Measurements from ENCODE around the gene KIF5B.
"Not testable (repeated sequence)": the region's sequence is repeated elsewhere in the genome, so short reads cannot be mapped to it uniquely, and the experiment has no call there.

KIF5B gene

DNA sequence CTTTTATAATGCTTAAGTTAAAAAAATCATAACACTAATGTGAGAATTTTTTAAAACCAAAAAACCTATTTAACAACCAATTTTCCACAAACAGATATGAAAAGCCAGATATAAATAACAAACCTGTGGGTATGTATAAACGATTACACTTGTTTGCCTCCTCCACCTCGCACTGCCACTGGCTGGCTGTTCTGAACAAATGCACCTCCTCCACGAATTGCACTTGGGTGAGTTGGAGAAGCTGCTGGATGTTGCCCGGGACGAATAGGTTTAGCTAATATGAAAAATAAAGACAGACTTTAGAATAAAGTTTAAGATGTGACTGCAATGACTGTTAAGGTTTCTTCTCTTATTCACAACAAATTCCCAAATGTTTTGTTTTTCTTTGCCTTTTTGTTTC, 40.8 kb downstream of the KIF5B start:
- no peak for DNase-seq (ENCODE audit: low read depth, low spot score)

DNA sequence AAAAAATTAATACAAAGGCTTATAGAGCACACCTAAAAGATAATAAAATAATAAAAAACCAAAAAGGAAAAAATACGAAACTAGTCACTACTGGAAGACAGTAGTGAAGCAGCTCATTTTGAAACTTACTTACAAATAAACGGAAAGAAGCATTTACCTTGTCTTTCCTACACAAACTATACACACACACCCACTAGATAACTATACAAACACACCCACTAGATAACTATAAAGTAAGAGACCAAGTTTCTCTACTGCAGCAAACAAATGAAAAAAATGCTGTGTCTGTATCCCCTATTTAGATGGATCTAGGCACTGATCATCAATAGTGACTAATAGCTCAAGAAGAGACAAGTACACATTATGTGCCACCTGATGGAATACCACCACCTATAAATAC, 49.2 kb downstream of the KIF5B start:
- no peak for DNase-seq (ENCODE audit: low read depth, low spot score)

DNA sequence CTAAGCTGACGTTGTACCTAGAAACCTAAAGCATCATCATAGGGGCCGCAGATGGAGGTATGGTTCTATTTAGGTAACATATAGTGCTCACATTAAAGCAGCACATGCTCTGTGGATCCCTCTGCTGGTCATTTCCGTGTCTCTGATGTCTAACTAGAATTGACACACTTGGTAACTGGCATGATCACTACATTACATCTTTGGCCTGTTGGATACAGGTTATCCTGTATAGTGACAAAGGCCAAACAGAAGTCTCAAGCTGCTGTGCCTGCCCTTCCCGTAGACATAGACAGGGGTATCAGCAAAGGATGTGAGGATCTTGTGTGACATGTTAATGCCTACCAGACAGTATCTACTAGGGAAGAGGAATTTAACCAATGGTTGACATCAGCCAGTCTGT, 51.2 kb downstream of the KIF5B start:
- DNase-seq (ENCODE audit: low read depth, low spot score), result peak; percentile 6

DNA sequence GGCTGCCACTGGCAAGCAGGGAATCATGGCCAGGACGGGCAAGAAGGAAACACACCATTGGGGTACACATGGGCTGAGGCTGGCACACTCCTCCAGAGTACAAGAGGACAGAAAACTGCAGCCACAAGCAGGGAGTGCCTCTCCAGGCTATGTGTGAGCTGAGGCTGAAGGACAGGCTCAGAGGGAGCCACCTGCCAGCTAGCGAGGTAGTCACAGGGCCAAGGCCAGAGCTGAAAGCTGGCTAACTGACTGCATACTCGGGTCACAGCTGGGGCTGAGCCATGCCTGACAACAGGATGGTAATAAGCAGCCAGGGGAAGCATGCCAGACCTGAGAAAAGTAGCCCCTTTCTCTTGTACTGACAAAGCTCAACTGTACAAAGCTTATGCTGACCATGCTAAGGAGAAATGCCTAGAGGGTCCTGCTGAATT, 52.0 kb downstream of the KIF5B start:
- no peak for DNase-seq (ENCODE audit: low read depth, low spot score)

DNA sequence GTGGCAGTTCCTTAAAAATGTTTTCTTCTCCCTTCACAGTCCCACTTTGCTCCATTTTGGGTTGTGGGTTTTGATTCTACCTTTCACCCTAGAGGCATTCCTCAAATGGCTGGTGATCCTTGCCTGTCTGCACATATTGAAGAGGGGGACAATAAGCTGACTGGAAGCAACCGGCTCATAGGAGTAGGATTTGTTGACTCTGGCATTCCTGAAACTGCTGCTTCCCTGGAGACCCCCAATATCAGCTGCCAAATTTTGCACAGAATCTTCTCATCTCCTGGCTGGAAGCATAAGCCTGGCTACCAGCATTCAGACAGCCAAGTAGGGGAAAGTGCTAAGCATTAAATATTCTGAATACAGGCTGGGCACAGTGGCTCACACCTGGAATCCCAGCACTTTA, 53.7 kb downstream of the KIF5B start:
- no peak for DNase-seq (ENCODE audit: low read depth, low spot score)

DNA sequence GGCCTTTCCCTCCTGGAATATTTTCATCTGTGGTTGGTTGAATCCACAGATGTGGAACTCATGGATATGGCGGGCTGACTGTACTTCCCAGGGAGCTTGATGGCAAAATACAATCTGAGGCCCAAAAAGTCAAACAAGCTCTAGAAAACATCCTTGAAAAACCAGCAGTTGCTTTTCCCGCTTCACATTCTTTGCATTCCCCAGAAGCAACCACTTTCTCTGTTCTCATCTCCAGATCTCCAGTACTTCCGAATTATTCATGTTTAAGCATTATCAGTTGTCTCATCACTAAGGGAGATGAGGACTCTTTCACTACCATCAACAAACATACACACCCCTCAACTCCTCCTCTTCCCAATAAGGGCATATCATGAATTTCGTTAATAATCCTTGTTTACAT, 55.3 kb downstream of the KIF5B start:
- DNase-seq (ENCODE audit: low read depth, low spot score), result no peak

DNA sequence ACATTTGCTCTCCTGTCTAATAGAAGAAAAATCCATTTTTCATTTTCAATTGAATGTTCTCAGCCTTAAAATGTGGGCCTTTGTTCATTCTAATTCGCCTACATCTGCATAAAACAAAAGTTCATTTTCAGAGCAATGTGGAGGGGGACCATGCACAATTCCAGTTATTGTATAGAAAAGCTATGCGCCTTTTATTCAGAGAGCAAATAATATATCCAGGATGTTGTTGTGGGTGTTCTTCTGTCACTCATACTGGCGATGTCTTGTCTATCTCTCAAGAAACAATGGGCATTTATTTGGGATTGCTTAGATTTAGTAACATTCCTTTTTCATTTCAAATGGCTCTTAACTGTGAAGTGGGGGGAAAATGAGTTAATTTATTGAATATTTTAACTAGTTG, 56.4 kb downstream of the KIF5B start:
- DNase-seq (ENCODE audit: low read depth, low spot score), result no peak

DNA sequence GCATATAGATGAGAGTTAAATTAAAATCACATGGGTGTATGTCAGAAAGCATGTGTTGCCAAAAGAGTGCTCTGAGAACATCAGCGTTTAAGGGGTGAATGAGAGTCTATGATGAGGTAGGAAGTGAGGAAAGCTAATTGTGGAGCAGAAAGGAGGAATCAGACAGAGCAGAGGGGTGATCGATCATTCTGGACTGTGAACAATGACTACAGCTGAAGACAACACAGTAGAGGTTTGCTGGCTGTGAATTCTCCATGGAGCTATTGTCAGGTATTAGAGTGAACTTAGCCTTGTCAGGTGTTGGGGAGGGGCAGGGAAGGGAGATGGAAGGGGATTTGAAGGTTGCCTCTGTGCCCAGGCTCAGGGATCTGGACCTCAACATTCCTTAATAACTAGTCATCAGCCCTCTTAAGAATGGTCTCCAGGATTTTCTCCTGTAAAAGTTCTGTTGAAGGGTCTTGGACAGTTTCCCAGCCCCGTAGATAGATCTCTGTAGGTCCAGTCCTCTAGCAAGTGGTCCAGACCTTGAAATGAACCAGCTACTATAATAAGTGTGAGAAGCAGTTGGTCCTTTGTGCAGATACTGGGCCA, 57.1 kb downstream of the KIF5B start:
- no peak for DNase-seq (ENCODE audit: low read depth, low spot score)

DNA sequence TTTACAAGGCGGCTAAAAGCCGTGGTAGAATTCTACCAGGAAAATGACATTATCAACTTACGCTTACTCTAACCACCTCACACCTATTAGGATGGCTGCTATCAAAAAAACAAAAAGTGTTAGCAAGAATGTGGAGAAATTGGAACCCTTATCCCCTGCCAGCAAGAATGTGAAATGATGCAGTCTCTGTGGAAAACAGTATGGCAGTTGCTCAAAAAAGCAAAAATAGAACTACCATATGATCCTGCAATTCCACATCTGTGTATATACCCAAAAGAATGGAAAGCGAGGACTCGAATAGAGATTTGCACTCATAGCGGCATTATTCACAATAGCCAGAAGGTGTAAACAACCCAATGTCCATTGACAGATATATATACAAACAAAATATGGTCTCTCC, 61.3 kb downstream of the KIF5B start:
- DNase-seq (ENCODE audit: low read depth, low spot score), result no peak

DNA sequence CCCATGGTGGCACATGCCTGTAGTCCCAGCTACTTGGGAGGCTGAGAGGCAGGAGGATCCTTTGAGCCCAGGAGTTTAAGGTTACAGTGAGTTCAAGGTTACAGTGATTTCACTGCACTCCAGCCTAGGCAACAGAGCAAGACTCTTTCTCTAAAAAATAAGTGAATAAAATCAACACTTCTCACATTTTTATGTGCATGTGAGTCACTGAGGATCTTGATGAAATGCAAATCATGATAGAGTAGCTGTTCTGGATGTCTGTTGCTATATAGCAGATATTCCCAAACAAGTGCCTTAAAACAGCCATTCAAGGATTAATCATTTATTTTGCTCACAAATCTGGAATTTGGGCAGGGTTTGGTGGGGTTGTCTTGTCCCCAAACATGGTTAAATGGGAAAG, 65.3 kb downstream of the KIF5B start:
- no peak for DNase-seq (ENCODE audit: low read depth, low spot score)

DNA sequence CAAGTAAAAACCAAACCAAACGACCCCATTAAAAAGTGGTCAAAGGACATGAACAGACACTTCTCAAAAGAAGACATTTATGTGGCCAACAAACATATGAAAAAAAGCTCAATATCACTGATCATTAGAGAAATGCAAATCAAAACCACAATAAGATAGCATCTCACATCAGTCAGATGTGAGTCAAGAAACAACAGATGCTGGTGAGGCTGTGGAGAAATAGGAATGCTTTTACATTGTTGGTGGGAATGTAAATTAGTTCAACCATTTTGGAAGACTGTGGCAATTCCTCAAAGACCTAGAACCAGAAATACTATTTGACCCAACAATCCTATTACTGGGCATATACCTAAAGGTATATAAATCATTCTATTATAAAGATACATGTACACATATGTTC, 68.4 kb downstream of the KIF5B start:
- DNase-seq (ENCODE audit: low read depth, low spot score), result not testable (repeated sequence)

DNA sequence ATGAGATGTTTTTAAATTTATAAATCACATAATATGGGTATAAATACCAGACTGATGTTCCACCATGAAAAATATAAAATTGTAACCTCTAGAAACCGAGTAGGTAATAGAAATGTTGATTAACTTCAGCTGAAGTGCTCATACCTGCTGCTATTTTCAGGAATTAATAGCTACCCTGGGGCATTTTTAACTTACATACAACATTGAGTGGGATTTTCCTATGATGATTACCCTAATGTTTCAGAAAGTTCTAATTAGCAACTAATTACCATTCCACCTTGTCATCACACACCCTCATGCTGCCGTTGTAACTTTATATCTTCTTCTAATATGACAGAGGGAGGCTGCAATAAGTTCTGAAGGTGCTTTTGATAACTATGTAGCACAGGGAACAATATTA, 74.1 kb downstream of the KIF5B start:
- no peak for DNase-seq (ENCODE audit: low read depth, low spot score)

DNA sequence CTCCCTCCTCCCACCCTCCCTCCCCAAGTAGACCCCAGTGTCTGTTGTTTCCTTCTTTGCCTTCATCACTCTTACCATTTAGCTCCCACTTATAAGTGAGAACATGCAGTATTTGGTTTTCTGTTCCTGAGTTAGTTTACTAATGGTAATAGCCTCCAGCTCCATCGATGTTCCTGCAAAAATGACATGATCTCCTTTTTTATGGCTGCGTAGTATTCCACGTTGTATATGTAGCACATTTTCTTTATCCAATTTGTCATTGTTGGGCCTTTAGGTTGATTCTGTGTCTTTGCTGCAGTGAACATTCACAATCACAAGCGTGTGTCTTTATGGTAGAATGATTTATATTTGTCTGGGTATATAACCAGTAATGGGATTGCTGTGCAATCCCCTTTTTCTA, 75.8 kb downstream of the KIF5B start:
- no peak for DNase-seq (ENCODE audit: low read depth, low spot score)

DNA sequence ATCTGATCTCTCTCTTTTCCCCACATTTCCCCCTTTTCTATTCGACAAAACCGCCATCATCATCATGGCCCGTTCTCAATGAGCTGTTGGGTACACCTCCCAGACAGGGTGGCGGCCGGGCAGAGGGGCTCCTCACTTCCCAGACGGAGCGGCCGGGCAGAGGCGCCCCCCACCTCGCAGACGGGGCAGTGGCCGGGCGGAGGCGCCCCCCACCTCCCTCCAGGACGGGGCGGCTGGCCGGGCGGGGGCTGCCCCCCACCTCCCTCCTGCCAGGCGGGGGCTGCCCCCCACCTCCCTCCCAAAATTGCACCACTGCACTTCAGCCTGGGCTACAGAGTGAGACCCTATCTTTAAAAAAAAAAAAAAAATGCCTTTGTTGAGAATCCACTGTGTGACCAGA, 77.2 kb downstream of the KIF5B start:
- not testable (repeated sequence) for DNase-seq (ENCODE audit: low read depth, low spot score)

DNA sequence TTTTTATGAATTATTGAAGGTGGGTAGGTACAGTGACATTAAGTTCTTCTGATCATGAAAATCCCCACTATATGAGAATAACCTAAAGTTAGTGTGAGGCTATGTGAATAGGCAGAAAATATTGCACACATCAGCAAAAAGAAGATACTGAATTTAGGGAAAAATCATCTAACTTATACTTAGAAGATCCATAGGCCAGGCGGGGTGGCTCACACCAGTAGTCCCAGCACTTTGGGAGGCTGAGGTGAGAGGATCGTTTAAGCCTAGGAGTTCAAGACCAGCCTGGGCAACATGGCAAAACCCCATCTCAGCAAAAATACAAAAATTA, 78.1 kb downstream of the KIF5B start:
- DNase-seq (ENCODE audit: low read depth, low spot score), result no peak

DNA sequence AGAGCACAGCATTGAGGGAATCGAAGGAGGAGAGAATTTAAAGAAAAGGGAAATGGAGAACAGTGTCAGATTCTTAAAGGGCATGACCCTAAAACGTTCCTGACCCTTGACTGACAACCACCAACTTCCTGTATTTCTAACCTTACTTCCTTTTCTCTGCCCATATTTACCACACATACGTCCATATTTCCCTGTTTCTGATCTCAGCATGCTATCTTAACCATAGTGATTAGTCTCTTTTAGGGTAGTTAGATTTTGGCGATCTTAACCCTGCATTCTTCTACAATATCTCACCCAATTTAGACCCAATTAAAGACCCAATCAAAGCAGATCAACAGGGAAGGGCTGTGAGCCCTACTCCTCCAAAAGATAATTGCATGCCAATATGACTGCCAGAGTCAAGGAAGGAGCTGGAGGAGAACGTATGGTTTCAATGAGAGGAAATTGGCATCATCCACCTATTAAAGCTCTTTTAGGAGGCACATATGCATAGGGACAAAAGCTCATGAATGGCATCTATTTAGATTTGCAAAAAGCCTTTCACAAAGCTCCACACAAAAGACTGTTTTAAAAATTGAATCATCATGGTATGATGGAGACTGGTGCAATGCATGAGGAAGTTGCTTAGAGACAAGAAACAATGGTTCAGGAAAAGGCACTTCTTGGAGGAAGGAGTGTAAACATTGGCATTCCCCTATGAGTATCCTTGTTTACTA, 78.6 kb downstream of the KIF5B start:
- DNase-seq (ENCODE audit: low read depth, low spot score), result no peak

DNA sequence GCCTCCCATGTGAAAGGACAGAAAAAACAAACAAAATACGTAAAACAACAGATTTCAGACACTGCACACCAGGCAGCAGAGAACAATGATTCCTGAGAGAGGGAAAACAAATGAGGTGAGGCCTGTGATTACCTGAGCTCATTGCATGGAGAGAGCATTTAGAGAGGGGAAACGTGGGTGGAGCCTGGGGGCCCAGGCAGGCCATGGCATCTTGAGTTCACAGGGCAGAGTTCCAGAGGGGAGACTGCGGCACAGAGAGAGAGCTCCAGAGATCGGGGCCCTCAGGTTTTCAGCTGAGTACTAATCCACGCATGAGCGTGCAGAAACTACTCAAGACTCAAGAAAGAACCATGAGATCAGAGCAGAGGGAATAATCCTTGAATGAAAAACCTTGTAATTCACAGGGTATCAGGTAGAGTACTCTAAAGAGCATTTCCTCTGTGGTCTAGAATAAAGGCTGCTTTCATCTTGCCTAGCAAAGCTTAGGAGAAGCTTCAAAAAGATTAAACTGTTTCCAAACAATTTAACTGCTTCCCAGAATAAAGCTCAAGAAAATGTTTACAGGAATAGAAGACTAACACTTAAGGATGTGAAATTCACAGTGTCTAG, 81.0 kb downstream of the KIF5B start:
- no peak for DNase-seq (ENCODE audit: low read depth, low spot score)

DNA sequence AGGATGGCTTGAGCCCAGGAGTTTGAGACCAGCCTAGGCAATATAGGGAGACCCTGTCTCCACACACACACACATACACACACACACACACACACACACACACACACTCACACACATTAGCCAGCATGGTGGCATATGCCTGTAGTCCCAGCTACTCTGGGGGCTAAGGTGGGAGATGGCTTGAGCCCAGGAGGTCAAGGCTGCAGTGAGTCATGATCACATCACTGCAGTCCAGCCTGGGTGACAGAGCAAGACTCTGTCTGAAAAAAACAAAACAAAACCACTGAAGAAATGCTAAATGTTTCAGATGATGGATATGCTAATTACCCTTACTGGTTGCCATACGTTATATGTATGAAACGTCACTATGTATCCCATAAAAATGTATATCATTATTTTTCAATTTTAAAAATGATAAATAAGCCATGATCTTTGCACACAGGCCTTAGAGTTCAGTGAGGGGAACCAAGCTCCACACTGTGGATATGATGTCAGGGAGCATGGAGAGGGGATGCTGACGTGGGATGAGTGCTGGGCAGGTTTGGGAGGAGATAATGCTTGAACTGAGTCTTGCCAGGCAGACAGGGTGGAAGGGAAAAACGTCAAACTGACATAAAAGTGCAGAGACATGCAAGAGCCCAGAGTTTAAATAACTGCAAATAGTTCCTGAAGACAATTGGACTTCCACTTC, 81.6 kb downstream of the KIF5B start:
- DNase-seq (ENCODE audit: low read depth, low spot score), result no peak

DNA sequence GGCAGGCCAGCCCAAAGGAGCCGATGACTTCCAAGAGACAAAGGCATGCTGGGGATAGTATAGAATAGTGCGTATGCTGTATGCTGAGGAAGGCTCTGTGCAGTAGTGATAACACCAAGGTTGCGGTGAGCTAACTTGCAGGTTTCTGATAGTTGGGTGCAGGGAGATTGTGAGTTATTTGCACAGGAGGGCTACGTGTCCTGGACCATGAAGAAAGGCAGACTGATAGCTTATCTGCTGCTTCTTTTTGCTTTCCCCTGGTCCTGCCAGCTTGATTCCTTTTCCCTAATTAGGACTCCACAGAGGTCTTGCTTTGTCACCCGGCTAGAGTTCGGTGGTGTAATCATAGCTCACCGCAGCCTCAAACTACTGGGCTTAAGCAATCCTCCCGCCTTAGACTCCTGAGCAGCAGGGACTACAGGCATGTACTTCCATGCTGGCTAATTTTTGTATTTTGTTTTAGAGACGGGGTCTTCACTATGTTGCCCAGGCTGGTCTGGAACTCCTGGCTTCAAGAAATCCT, 83.6 kb downstream of the KIF5B start:
- DNase-seq (ENCODE audit: low read depth, low spot score), result no peak

DNA sequence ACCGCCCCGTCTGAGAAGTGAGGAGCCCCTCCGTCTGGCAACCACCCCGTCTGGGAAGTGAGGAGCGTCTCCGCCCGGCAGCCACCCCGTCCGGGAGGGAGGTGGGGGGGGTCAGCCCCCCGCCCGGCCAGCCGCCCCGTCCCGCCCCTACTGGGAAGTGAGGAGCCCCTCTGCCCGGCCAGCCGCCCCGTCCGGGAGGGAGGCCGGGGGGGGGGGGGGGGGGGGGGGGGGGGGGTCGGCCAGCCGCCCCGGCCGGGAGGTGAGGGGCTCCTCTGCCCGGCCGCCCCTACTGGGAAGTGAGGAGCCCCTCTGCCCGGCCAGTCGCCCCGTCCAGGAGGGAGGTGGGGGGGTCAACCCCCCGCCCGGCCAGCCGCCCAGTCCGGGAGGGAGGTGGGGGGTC, 86.4 kb downstream of the KIF5B start:
- DNase-seq (ENCODE audit: low read depth, low spot score), result not testable (repeated sequence)

DNA sequence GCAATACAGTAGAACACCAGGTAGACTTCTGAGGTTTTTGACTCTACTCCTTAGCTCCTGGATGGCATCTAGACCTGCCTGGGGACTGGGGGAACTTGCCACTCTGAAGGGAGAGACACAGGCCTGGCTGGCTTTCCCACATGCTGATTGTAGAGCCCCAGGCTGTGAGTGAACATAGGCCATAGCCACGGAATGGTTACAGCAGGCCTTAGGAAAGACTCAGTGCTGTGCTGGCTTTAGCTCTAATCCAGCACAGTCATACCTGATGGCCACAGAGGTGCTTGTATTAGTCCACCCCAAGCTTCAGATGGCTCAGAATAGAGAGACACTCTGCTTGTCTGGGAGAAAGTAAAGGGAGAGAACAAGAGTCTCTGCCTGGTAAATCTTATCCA, 92.6 kb downstream of the KIF5B start:
- DNase-seq (ENCODE audit: low read depth, low spot score), result no peak

DNA sequence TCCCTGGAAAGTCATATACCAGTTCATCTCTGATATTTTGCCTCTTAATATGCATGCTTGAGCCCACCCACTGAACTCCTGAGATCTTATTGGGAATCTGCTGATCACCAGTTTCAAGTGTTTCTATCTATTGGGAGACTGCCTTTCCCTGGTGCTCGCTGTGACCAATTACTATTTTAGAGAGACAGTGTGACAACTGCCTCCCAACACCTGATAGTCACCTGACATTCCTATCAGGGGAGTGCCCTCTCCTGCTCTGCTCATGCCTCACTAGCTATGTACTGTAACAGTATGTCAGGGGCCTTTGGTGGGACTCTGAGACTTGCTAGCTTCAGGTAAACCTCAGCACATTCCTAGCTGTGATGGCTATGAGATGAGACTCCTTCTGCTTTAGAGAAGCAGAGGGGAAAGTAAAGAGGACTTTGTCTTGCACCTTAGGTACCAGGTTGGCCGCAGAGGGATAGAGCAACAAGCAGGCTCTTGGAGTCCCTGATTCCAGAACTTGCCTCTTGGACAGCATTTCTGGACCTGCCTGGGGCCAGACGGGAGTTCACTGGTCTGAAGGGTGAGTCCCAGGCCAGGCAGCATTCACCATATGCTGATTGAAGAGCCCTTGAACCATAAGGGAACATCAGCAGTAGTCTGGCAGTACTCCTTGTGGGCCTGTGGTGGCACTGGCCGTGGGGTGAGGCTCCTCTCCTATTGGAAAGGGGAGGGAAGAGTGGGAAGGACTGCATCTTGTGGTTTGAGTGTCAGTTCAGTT, 93.2 kb downstream of the KIF5B start:
- DNase-seq (ENCODE audit: low read depth, low spot score), result no peak

All from brain pericyte (primary cell).